HG02759 (cell line): ENCODE data around the gene LCLAT1.
"Not testable (repeated sequence)": the region's sequence is repeated elsewhere in the genome, so short reads cannot be mapped to it uniquely, and the experiment has no call there.

ENCODE experiments used
- ATAC-seq: cut with Tn5 transposase; IDR thresholded peaks from one replicate; pipeline ENCODE4 v1.9.1; 2021; ENCODE audit warnings: mild to moderate bottlenecking, moderate library complexity; ENCODE audit not compliant: unreplicated experiment

LCLAT1 gene

DNA sequence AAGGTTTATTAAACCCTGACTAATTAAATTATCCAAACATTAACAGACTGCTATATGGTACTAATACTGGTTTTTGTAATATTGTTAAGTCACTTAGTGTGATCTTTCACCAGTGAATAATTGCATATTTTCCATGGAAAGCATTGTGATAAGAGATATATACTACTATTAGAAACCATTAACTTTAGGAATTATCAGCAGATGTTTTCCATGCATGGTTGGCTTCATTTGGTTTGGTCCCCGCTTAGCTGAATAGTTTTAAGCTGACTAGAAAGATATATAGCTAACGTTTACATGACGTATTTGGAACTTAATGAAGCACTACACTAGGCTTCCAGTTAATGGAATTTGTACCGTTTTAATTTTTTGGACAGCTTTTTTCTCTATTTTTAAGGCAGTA is 37.9 kb downstream of the LCLAT1 start:
- no peak for ATAC-seq

DNA sequence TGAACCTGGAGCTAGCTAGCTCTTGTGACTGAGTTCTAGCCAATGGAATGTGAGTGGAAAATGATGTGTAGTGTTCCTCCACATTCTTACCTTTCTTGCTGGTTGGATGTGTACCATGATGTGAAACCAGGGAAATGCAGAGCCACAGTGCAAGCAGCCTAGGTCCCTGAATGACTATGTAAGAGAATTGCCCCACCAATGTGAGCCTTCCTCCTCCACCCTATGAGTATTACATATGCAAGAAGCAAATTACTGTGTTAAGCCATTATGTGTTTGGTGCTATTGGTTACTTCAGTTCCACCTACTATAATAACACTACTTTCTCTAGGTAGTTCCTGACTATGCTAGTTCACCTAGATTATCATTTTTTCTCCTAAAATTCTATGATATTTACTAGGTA is 39.6 kb downstream of the LCLAT1 start:
- no peak for ATAC-seq

DNA sequence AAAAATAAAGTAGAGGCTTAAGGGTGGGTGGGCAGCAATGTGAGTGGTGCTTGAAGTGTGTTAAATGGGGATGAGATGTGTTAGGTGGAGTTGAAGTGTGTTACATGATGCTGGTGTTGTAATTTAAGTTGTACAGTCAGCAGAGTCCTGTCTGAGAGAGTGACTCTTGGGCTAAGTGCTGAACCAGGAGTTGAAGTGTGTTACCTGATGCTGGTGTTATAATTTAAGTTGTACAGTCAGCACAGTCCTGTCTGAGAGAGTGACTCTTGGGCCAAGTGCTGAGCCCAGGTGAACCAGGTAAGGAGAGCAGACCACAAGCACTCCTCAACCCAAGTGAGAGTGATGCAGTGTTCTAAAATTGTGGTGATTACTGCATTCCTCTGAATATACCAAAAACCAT is 40.6 kb downstream of the LCLAT1 start:
- ATAC-seq: no peak

DNA sequence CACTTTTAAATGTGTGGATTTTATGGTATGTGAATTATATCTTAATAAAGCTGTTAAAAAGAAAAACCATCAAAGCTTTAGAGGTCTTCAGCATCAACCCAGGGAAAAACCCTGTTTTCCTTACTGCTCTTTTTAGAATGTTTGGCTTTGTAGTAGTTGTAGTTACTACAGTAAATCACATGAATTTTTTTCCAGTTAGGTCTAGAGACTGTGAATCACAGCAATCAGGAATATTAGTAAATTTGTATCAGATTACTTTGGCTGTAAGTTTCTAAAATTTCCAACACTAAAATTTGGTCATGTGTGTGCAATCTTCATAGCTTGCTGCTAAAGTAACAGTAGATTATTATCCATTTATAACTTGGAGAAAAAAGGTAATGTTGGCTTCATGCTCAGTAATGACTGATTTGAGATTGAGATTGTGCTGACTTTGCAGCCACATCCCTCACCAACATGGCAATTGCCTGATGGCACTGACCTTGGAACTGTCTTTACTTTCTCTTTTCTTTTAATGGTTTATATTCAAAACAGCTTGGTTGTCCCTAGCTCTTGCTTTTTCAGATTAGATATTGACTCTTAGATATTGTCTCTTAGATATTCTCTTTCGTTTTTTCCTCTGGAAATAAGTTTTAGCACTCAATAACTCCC is 41.1 kb downstream of the LCLAT1 start:
- no peak for ATAC-seq

DNA sequence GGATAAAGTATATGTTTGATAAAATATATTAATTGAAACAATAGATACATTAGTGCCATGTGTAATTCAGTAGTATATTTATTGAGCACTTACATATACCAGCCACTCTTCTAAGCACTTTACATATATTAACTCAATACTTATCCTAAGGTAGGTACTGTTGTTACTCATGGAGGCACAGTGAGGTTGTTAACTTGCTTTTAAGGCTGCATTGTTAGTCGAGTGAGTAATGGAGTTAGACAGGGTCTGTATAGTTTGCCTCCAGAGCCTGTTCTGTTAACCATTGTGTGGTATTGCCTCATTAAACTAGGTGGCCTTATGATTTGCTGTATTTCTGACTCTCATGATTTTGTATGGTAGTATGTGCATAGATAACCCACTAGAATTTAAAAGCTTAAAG is 44.2 kb downstream of the LCLAT1 start:
- no peak for ATAC-seq

DNA sequence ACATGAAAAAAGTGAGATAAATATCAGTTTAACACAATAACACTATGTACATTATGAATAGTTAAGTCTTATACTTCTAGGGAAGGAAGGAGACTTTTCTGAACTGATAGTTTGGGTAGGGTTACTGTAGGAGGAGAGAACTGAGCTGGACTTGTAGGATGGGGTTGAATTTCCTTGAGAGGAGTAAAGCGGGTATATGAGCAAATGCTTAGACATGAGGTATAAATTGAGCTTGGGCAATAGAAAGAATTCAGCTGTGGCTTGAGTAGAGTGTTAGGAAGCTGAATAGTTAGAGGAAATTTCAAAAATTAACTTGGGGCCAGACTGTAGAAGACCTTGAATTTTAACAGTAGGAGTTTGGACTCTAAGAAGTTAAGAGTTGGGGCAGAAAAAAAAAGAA is 45.1 kb downstream of the LCLAT1 start:
- ATAC-seq: no peak

DNA sequence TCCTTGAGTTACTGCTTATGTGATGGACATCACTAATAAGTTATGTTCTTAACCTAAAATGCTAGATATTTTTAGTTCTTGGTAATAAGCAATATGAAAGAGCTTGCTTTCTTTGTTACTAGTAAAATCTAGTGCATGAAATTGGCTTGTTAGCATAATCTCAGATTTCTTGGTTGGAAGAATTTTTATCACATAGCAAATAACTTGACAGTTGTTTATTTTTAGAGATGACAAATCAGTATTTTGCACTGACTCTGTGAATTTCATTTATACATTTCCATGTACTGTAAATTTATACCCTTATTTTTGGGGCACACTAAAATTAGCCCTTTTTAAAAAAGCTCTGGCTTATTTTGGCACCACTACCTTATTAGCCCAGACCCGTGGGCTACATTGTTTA is 45.6 kb downstream of the LCLAT1 start:
- ATAC-seq: no peak

DNA sequence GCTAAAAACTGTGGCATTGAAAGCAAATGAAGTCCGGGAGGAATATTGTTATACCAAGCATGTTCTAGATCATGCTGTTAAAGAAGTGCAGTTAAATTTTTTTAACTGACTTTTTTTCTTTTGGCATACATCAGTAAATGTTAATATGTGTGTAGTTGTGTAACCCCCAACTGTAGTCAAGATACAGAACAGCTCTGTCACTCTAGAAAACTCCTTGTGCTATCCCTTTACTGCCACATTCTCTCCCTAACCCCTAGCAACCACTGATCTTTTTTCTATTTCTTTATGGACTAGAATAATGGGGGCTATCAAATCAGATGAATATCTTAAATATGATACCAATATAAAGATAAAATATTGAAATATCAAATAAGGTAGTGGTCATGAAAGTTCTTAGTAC is 46.4 kb downstream of the LCLAT1 start:
- no peak for ATAC-seq

DNA sequence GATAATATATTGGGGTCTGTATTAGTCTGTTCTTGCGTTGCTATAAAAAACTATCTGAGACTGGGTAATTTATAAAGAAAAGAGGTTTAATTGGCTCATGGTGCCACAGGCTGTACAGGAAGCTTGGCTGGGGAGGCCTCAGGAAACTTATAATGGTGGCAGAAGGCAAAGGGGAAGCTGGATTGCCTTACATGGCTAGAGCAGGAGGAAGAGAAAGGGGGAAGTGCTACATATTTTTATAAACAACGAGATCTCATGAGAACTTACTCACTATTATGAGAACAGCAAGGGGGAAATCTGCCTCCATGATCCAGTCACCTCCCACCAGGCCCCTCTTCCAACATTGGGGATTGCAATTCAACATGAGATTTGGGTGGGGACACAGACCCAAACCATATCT is 48.9 kb downstream of the LCLAT1 start:
- ATAC-seq: not testable (repeated sequence)

DNA sequence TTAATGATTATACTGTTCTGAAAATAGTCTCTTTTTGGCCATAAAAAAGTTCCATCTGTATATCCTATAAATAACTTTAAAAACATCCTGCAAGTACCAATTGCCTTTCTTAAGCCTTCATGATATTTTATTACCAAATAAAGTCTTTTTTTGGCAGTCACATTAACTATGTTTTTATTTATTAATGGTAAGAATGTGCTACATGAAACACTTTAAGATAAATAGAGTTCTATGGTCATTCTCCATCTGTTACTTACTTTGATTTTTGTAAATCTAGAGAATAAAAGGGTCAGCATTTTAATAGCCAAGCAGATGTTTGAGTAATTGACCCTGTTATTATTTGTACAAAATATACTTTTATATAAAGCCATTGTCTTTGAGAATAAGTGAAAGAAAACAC is 52.6 kb downstream of the LCLAT1 start:
- no peak for ATAC-seq

DNA sequence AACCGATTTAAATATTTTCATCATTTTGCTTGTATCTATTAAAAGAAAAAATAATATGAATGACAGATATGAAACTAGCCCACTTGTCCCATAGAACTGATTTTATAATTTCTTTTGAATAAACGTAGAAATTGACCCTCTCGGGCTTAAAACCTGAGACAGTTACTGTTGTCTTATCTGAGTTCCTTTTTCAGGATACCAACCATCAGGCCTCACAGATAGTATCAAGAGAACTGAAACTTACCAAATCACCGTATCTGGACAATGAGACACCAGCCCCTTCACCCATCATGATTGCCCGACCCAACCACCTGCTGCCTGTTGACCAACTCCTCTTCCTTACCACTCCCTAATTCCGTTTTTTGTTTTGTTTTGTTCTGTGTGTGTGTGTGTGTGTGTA is 53.7 kb downstream of the LCLAT1 start:
- ATAC-seq: no peak

DNA sequence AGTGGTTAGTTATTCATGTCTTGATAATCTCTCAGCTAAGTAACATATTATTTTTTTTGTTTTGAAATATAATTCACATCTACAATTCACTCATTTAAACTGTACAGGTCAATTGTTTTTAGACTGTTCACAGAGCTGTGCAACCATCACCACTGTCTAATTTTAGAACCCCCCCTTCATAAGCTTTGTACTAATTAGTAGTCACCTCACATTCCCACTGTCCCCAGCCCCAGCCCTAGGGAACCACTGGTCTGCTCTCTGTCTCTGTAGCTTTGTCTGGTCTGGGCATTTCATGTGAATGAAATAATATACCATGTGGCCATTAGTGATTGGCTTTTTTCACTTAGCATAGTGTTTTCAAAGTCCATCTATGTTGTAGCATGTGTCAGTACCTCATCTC is 55.3 kb downstream of the LCLAT1 start:
- ATAC-seq: no peak

DNA sequence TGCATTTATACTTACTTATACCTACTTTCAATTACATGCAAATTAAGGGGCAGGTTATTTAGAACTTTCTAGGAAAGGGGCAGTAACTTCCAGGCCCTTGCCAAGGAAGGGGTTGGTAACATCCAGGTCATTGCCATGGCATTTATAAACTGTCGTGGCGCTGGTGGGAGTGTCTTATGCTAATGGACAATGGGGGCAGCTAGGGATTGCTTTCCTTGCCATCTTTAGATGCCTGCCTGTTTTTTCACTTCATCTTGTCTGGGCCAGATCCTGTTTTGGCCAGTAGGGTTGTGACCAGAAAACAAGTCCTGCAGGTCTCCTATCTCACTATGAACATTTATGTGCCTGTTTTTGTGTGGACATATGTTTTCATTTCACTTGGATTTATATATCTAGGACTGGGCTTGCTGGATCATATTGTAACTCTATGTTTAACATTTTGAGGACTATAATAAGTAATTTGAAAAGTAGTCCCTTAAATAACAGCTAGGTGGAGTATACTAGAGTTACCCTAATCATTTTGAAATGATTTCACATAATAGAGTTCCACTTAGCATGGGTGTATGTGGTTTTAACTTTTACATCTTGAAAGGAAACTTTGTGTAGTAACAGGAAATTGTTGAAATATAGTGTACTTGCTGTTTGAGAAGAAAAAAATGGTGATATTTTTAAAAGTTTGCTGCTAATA is 56.1 kb downstream of the LCLAT1 start:
- no peak for ATAC-seq

DNA sequence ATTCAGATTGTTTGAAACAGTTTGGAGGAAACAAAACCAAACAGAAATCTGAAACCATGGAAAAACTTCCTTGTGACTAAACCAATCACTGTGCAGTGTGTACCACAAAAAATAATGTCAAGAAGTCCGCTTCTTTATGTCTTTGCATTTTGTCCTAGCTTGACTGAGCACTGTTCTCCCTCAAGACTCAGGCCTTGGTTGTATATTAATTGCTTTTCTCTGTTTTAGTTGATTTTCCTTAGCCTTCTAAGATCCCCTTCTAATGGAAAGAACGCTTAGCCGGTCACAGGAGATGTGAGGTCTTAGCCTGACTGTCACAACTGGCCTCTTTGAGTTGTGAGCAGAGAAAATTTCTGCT is 56.6 kb downstream of the LCLAT1 start:
- ATAC-seq: no peak

DNA sequence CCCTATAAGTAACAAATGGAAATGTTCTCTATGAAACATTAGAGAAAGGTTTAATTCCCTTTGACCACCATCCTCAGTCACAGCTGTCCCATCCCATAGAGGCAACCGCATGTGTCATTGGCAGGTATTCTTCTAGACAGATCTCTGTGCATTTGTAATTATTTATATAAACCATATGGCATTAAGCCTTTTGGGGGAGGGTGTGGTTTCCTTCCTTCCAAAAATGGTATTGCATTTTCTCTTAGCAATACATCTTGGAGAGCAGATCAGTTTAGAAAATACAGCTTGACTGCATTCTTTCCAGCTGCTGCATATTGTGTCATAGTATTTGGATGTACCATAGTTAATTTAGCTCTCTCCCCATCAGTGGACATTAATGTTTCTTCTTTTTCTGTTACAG is 57.7 kb downstream of the LCLAT1 start:
- ATAC-seq: no peak

DNA sequence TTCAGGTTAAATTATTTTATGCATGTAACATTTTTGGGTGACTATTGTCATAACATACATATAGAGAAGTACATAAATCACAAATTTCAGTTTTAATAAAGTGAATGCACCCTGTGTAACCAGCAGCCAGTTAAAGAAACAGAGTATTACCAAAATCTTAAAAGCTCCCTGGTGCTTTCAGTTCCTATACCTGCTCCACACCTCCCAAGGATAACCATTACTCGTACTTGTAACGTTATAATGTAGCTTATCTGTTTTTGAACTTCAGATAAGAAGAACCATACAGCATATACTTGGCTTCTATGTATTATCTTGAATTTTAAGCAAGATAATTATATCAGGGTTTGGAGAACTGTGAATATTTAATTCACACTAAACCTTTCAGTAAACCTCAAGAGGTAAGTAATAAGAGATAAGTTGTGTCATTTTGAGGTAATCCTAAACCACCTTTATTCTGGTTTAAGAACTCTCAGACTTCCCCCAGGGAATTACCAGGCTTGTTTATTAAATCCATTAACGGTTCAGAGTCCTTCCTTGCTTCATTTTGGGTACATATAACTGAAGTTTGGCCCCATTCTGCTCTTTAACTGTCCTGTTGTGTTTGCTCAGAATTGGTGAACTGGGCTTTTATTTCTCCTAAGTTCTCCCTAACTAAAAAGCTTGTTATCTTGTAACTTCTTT is 58.6 kb downstream of the LCLAT1 start:
- no peak for ATAC-seq

DNA sequence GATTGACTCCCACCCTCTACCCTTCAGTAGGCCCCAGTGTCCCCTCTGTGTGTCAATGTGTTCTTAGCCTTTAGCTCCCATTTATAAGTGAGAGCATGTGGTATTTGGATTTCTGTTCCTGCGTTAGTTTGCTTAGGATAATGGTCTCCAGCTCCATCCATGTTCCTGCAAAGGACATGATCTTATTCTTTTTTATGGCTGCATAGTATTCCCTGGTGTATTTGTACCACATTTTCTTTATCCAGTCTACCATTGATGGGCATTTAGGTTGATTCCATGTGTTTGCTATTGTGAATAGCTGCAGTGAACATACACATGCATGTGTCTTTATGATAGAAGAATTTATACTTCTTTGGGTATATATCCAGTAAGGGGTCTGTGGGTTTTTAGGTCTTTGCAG is 60.4 kb downstream of the LCLAT1 start:
- not testable (repeated sequence) for ATAC-seq

DNA sequence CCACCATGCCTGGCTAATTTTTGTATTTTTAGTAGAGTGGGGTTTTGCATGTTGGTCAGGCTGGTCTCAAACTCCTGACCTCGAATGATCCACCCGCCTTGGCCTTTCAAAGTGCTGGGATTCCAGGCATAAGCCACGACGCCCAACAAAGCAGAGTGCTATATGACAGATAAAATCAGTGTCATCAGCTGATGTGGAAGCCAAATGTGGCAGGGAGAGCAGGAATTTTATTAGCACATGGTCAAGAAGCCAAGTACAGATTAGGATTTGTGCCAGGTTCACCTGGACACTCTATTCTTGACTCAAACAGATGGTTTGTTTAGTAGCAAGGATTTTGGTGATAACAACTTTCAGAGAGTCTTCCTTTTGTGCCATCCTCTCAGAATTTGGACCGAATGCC is 62.7 kb downstream of the LCLAT1 start:
- no peak for ATAC-seq

DNA sequence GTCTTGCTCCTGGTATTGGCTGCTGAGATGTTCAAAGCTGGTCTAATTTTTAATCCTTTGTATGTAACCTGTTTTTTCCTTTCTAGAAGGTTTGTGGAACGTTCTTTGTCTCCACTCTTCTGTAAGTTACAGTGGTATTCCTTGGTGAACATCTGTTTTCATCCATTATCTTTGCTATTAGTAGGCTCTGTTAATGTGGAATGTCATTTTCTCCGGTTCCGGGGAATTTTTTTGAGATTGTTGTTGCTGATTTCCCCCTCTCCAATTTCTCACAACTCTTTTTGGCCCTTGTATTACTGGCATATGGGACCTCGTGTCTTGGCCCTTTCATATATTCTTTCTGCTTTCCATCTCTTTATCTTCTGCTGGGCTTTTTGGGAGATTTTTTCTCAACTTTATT is 63.4 kb downstream of the LCLAT1 start:
- ATAC-seq: no peak

DNA sequence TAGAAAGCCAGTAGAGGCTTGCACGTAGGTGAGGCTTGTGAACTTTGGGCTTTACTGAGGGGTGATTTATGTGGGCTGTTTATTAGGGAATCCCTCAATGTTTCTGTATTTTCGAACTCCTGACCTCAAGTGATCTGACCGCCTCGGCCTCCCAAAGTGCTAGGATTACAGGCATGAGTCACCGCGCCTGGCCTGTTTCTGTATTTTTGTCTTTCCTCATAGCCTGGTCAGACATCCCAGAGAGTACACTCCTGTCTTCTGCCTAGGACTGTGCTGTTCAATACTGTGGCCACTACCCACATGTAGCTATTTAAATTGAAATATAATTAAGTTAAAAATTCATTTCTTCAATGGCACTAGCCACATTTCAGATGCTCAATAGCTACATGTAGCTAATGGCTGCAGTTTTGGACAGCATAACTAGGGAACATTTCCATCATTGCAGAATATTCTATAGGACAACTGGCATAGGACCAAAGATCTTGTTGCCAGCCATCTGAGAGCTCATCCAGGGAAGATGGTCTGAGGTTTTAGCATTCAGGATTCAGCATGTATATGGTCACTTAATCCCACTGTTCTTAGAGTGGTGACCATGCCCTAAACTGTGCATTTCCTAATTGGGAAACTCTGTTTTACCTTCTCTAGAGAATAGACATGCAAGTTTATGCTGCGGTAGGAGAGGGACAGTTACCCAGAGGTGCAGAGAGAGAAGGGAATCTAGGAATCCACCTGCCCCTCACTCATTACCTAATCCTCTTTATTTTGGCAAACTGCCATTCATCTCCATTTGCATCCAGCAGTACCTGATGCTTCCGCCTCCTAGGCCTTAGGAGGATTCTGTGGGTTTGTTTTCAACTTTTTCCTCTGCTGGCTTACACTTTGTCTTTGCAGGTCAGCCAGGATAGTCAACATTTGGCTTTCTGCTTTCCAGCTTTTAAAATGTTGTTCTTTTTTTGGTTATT is 64.4 kb downstream of the LCLAT1 start:
- no peak for ATAC-seq

DNA sequence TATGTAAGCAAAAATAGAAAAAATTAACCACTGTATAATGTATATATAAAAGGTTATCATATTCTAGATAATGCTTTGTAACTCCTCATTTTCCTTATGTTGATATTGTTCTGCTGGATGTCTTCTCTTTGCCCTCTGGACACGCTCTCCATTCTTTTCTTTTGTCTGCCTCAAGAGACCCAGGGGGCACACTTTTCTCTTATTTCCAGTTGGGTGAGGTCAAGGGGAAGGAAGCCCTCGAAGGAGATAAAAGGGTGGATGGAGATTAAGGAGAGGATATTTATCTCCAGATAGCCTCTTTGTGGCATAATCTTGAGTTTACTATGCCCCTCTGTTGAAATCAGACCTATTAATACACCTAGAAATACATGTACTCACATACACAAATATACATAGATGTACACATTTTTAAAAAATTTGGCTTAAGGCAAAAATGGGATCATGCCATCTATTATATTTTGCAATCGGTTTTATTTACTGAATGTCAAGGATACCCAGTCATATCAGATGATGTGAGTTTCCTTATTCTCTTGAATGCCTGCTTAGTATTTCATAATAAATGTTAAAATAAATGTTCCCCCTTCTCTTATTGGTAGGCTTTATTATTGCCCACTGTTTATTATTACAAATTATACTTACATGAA is 65.3 kb downstream of the LCLAT1 start:
- no peak for ATAC-seq
